T-helper 2 cell treated with Interferon-gamma antibody and Interleukin-4, amounts not matched to agents 100 ng/mL and 5 ng/mL, for 36 hours (primary cell): Measurements from ENCODE around the gene DOCK3. TPM values are rescaled to one million over a fixed set of nuclear protein-coding genes. Genes with fewer than 3 reads are reported as not detected.
"Not testable (repeated sequence)": the region's sequence is repeated elsewhere in the genome, so short reads cannot be mapped to it uniquely, and the experiment has no call there.

Experiments
- intact Hi-C: fragments of 100-400 bp; cut with micrococcal nuclease; formaldehyde crosslinking; loops from one replicate; pipeline ENCODE4 v1.15.1; 2023
- total RNA-seq: library from RNA; stranded (reverse); gene quantifications from 2 replicates; pipeline ENCODE4 v1.2.3, GENCODE V29; 2022

The DOCK3 gene
- total RNA-seq, 1 donor from 2014 or later = 0.93 TPM

DNA sequence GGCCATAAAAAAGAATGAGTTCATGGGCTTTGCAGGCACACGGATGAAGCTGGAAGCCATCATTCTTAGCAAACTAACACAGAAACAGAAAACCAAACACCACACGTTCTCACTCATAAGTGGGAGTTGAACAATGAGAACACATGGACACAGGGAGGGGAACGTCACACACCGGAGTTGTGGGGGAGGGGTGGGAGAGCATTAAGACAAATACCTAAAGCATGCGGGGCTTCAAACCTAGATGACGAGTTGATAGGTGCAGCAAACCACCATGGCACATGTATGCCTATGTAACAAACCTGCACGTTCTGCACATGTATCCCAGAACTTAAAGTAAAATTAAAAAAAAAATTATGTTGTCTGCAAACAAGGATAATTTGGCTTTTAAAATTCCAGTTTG is 200.1 kb downstream of the DOCK3 start:
- intact Hi-C loops = not testable (repeated sequence)

GRCh38 chr3:50876947-50877346 is 202.2 kb downstream of the DOCK3 start:
- intact Hi-C loops = no loop called here

- intact Hi-C loops = not testable (repeated sequence)
These were observed 208.0 kb downstream of the DOCK3 start for GRCh38 chr3:50882733-50883132.

DNA sequence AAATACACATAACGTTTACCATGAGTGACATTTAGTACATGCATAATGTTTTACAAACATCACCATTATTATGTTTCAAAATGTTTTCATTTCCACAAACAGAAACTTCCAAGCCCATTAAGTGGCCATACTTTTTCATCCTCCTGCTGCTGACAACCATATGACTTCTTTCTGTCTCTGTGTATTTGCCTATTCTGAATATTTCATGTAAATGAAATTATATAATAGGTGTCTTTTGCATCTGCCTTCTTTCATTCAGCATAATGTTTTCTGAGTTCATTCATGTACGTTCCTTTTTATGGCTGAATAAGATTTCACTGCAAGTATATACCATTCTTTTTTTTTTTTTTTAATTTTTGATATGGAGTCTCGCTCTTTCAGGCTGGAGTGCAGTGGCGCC is 209.0 kb downstream of the DOCK3 start:
- intact Hi-C loops = no loop called here

- intact Hi-C loops = no loop called here
These were observed 210.5 kb downstream of the DOCK3 start for GRCh38 chr3:50885070-50885850.

- intact Hi-C loops = no loop called here
These were observed 216.1 kb downstream of the DOCK3 start for GRCh38 chr3:50890688-50891344.

DNA sequence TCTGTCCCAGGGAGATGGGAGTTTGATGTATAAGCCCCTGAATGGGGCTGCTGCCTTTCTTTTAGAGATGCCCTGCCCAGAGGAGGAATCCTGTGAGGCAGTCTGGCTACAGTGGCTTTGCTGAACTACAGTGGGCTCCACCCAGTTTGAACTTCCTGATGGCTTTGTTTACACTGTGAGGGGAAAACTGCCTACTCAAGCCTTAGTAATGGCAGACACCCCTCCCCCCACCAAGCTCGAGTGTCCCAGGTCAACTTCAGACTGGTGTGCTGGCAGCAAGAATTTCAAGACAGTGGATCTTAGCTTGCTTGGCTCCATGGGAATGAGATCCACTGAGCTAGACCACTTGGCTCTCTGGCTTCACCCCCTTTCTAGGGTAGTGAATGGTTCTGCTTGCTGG is 226.4 kb downstream of the DOCK3 start:
- intact Hi-C loops = not testable (repeated sequence)

GRCh38 chr3:50912746-50913145 is 238.0 kb downstream of the DOCK3 start:
- intact Hi-C loops = no loop called here

DNA sequence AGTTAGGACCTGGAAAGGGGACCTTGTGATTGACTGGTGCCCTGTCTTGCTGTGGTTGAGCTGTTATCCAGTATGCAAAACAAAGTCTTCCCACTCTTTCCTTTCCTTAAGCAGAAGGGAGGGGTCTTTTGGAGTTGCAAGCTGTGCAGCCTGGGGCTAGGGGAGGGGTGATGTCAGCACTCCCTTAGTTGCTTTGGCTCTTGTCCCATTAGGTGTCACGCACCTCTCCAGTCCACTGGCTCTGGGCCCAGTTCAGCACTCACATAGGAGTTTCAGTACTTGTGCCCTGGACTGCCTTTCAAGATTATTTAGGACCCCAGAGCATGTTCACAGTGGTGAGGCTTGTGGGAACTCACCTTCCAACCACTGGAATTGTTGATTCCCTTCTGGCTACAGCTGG is 238.5 kb downstream of the DOCK3 start:
- intact Hi-C loops = no loop called here

- intact Hi-C loops = not testable (repeated sequence)
These were observed 247.3 kb downstream of the DOCK3 start for GRCh38 chr3:50922071-50922470.

GRCh38 chr3:50923955-50924354 is 249.2 kb downstream of the DOCK3 start:
- intact Hi-C loops = no loop called here

GRCh38 chr3:50924638-50925037 is 249.9 kb downstream of the DOCK3 start:
- intact Hi-C loops = no loop called here

GRCh38 chr3:50926868-50927267 is 252.1 kb downstream of the DOCK3 start:
- intact Hi-C loops = no loop called here

GRCh38 chr3:50930371-50931208 is 255.9 kb downstream of the DOCK3 start:
- intact Hi-C loops = no loop called here

DNA sequence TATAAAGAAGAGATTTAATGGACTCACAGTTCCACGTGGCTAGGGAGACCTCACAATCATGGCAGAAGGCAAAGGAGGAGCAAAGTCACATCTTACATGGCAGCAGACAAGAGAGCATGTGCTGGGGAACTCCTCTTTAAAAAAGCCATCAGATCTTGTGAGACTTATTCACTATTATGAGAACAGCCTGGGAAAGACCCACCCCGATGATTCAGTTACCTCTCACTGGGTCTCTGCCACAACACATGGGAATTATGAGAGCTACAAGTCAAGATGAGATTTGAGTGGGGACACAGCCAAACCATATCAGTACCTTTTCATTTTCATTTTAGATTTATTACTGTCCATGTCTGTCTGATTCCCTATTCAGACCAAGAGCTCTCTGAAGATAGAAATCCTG is 258.2 kb downstream of the DOCK3 start:
- intact Hi-C loops = not testable (repeated sequence)

GRCh38 chr3:50936389-50936788 is 261.7 kb downstream of the DOCK3 start:
- intact Hi-C loops = no loop called here

GRCh38 chr3:50947419-50947818 is 272.7 kb downstream of the DOCK3 start:
- intact Hi-C loops = no loop called here

DNA sequence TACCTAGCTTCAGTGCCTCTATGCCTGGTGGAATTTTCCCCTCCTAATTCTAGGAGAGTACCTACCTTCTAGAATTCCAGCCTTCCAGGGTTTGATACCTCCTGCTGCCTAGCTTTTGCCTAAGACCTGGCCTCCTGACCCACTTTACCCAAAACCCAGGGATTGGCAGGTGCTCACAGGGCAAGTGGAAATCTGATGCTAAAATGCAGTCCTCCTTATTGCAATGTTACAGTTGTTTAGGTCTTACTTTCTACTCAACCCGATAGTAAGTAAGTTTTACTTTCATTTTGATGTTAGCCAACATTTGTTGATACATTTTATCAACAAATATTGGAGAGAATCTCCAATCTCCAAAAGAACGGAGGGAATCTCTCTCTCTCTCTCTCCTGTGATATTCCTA is 275.9 kb downstream of the DOCK3 start:
- intact Hi-C loops = no loop called here

DNA sequence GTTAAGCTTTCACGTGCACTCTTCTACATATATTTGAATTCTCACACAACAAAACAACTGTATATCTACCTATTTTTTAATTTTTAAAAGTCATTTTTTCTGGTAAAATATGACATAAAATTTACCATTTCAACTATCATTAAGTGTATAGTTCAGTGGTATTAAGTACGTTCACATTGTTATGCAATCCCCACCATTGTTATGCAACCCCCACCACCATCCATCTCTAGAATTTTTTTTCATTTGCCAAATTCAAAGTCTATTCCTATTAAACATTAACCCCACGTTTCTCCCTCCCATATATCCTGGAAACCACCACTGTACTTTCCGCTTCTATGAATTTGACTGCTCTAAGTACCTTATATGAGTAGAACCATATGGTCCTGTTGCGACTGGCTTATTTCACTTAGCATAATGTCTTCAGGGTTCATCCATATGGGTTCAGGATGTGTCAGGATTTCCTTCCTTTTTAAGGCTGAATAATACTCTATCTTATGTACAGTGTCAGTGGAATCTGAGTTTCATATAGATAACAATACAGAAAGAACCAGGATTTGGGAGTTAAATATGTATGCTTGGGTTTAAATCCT is 279.2 kb downstream of the DOCK3 start:
- intact Hi-C loops = no loop called here

GRCh38 chr3:50961386-50961785 is 286.7 kb downstream of the DOCK3 start:
- intact Hi-C loops = no loop called here

DNA sequence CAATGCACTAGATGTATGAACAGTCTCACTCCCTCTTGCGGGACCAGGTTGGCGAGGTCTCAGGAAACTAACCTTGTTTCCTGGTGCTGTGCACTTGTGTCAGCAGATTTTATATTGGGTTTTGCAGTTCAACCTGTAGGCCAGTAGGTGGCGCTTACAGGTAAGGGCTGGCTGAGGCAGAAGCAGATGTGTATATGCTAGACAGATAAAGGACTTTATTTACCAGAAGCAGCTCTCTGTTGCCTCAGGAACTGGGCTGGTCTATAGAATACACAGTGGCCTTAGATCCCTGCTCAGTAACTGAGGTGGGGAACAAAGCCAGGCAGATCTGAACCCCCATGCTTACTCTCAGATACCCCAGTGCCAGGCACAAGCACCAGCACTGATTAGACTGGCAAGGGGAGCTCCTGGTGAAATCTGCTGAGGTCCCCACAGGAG is 296.8 kb downstream of the DOCK3 start:
- intact Hi-C loops = loop anchor here (2.0 to 5.0 kb wide), 4 partner anchors 339 to 416 kb away; partner anchors contain the start of genes MANF and MAPKAPK3
